ENCODE measurements around the gene UBE3B.

GRCh38 chr12:109458086-109458485 is 19.3 kb upstream of the UBE3B start:
- TF ChIP-seq CTCF (IDR thresholded peaks at IDR 0.05) = no peak
- no peak for TF ChIP-seq POLR2A (IDR thresholded peaks at IDR 0.05)
